ENCODE results near the gene PVALEF.
"Not testable (repeated sequence)": the region's sequence is repeated elsewhere in the genome, so short reads cannot be mapped to it uniquely, and the experiment has no call there.

Gene PVALEF

GRCh38 chr17:81218459-81218858, 53.2 kb downstream of the PVALEF start:
- no peak for DNase-seq (ENCODE audit: low read depth, low spot score)

- no peak for DNase-seq (ENCODE audit: low read depth, low spot score)
These were observed 53.7 kb downstream of the PVALEF start for GRCh38 chr17:81218991-81219390.

GRCh38 chr17:81219476-81220180, 54.3 kb downstream of the PVALEF start:
- DNase-seq (ENCODE audit: low read depth, low spot score): no peak

- no peak for DNase-seq (ENCODE audit: low read depth, low spot score)
These were observed 56.1 kb downstream of the PVALEF start for GRCh38 chr17:81221371-81221841.

GRCh38 chr17:81221842-81222619, 56.7 kb downstream of the PVALEF start:
- DNase-seq (ENCODE audit: low read depth, low spot score): no peak

- no peak for DNase-seq (ENCODE audit: low read depth, low spot score)
These were observed 57.3 kb downstream of the PVALEF start for GRCh38 chr17:81222620-81222905.

GRCh38 chr17:81222906-81223761, 57.8 kb downstream of the PVALEF start, which contains the start of gene CEP131:
TSS of gene CEP131 (minus strand) at chr17:81222965. CDS start at chr17:81220056, 2,909 bp downstream.
- DNase-seq (ENCODE audit: low read depth, low spot score): peak; percentile 100

- DNase-seq (ENCODE audit: low read depth, low spot score): no peak
These were observed 58.4 kb downstream of the PVALEF start for GRCh38 chr17:81223762-81224130.

GRCh38 chr17:81227630-81228029, 62.3 kb downstream of the PVALEF start:
- not testable (repeated sequence) for DNase-seq (ENCODE audit: low read depth, low spot score)

GRCh38 chr17:81228420-81228819, 63.1 kb downstream of the PVALEF start:
- no peak for DNase-seq (ENCODE audit: low read depth, low spot score)

GRCh38 chr17:81228834-81229665, 63.7 kb downstream of the PVALEF start:
- no peak for DNase-seq (ENCODE audit: low read depth, low spot score)

- DNase-seq (ENCODE audit: low read depth, low spot score): no peak
These were observed 64.3 kb downstream of the PVALEF start for GRCh38 chr17:81229666-81229920.

- no peak for DNase-seq (ENCODE audit: low read depth, low spot score)
These were observed 64.9 kb downstream of the PVALEF start for GRCh38 chr17:81230043-81230820.

GRCh38 chr17:81231121-81231645, 65.9 kb downstream of the PVALEF start:
- no peak for DNase-seq (ENCODE audit: low read depth, low spot score)

- DNase-seq (ENCODE audit: low read depth, low spot score): no peak
These were observed 66.7 kb downstream of the PVALEF start for GRCh38 chr17:81231766-81232581.

All from activated naive CD8-positive, alpha-beta T cell treated with anti-CD3 and anti-CD28 coated beads, Interleukin-2, amount 50 U/mL, for 16 hours (primary cell).